Keratinocyte (primary cell): ENCODE measurements around the gene KRT34. TPM values are rescaled to one million over a fixed set of nuclear protein-coding genes. Genes with fewer than 3 reads are reported as not detected.

Experiments
- DNase-seq: peaks from one replicate; pipeline ENCODE4 v3.0.0-alpha.2; 2011; ENCODE audit warnings: low read depth, missing footprints, low spot score
- FAIRE-seq: peaks from 2 replicates; lab custom pipeline; 2011; peaks lifted over from hg19 to GRCh38; lab: Jason Lieb, UNC
- H2AFZ ChIP-seq: 2 replicates; pipeline ENCODE4 v1.6.0; 2012; ENCODE audit warnings: low read length, control low read depth, inconsistent platforms; ENCODE audit not compliant: control insufficient read depth
- H3K27ac ChIP-seq: 2 replicates; pipeline ENCODE4 v1.5.1; 2011; ENCODE audit warnings: low read length; ENCODE audit not compliant: control insufficient read depth, insufficient read depth
- H3K27me3 ChIP-seq: 3 replicates; pipeline ENCODE4 v1.6.0; 2011; ENCODE audit warnings: low read length; ENCODE audit not compliant: control insufficient read depth, insufficient read depth; ENCODE audit errors: extremely low read depth
- H3K36me3 ChIP-seq, 2 experiments: 2 replicates in 1 of 2; 3 replicates in 1 of 2; pipeline ENCODE4 v1.5.1; 2011; ENCODE audit warnings: low read length in 2 of 2, mild to moderate bottlenecking in 1 of 2; ENCODE audit not compliant: control insufficient read depth in 2 of 2, insufficient read depth in 2 of 2; ENCODE audit errors: extremely low read depth in 1 of 2
- H3K4me1 ChIP-seq: 3 replicates; pipeline ENCODE4 v1.5.1; 2011; ENCODE audit warnings: low read length; ENCODE audit not compliant: control insufficient read depth, insufficient read depth; ENCODE audit errors: extremely low read depth
- H3K4me2 ChIP-seq: 3 replicates; pipeline ENCODE4 v1.6.0; 2011; ENCODE audit warnings: low read depth, low read length; ENCODE audit not compliant: control insufficient read depth, insufficient read depth; ENCODE audit errors: extremely low read depth
- H3K4me3 ChIP-seq, 3 experiments: fragments of 200-600 bp in 1 of 3; sonication (generic) in 1 of 3; 2 replicates in 2 of 3; 3 replicates in 1 of 3; pipeline ENCODE4 v1.5.1; 2011 to 2016; ENCODE audit warnings: low read length in 3 of 3, mild to moderate bottlenecking in 3 of 3, control low read depth in 2 of 3, inconsistent platforms in 1 of 3, low read depth in 1 of 3, mixed read lengths in 1 of 3, mixed run types in 1 of 3, moderate library complexity in 1 of 3; ENCODE audit not compliant: control insufficient read depth in 2 of 3, insufficient read depth in 2 of 3; ENCODE audit errors: extremely low read depth in 1 of 3
- H3K79me2 ChIP-seq: 2 replicates; pipeline ENCODE4 v1.6.0; 2012; ENCODE audit warnings: low read length; ENCODE audit not compliant: control insufficient read depth, insufficient read depth
- H3K9ac ChIP-seq: 3 replicates; pipeline ENCODE4 v1.6.0; 2011; ENCODE audit warnings: low read length; ENCODE audit not compliant: control insufficient read depth, insufficient read depth; ENCODE audit errors: extremely low read depth
- H3K9me1 ChIP-seq: 3 replicates; pipeline ENCODE4 v1.6.0; 2011; ENCODE audit warnings: low read length; ENCODE audit not compliant: control insufficient read depth, insufficient read depth; ENCODE audit errors: extremely low read depth
- H3K9me3 ChIP-seq: 2 replicates; pipeline ENCODE4 v1.5.1; 2012; ENCODE audit warnings: low read depth, low read length; ENCODE audit not compliant: control insufficient read depth
- H4K20me1 ChIP-seq: 3 replicates; pipeline ENCODE4 v1.6.0; 2011; ENCODE audit warnings: low read length; ENCODE audit not compliant: control insufficient read depth, insufficient read depth; ENCODE audit errors: extremely low read depth
- EZH2 ChIP-seq: IDR thresholded peaks from one replicate; pipeline ENCODE4 v1.6.1; 2012; ENCODE audit warnings: inconsistent platforms, mild to moderate bottlenecking, low read length, moderate library complexity
- dilution Hi-C: fragments of 300-500 bp; cut with MboI; formaldehyde crosslinking; loops from one replicate; pipeline ENCODE4 v1.7.0; 2020; ENCODE audit warnings: low sequenced_read_pairs; ENCODE audit not compliant: extremely low pct_ligation_motif_present
- polyA plus RNA-seq, 5 experiments: library from polyadenylated mRNA; depleted of rRNA in 3 of 5; stranded (reverse) in 3 of 5; stranded (forward) in 1 of 5; unstranded in 1 of 5; fragments of >200 nt; gene quantifications; 1 replicate in 1 of 5; 2 replicates in 3 of 5; 3 replicates in 1 of 5; pipeline versions ENCODE4 v1.2.1 to v1.2.3, GENCODE V29; 2011 to 2012; ENCODE audit warnings: missing spikeins in 2 of 5, low read depth in 1 of 5, low replicate concordance in 1 of 5
- TF ChIP-seq, protein P1 (sequence below), 3 experiments: IDR thresholded peaks in 1 of 3; conservative IDR thresholded peaks in 1 of 3; optimal IDR thresholded peaks in 1 of 3; 2 replicates in 2 of 3; 3 replicates in 1 of 3; pipeline versions ENCODE3 to v1.5.1; 2011; ENCODE audit warnings: low read length in 3 of 3, mild to moderate bottlenecking in 3 of 3, moderate library complexity in 2 of 3, control low read depth in 1 of 3, inconsistent platforms in 1 of 3; ENCODE audit not compliant: insufficient read depth in 2 of 3; ENCODE audit errors: extremely low read depth in 1 of 3

KRT34 gene
- polyA plus RNA-seq, 1 donor (not counting 4 experiments of a cell fraction or from before 2014, with no cell fraction given) = 4.8 TPM

DNA sequence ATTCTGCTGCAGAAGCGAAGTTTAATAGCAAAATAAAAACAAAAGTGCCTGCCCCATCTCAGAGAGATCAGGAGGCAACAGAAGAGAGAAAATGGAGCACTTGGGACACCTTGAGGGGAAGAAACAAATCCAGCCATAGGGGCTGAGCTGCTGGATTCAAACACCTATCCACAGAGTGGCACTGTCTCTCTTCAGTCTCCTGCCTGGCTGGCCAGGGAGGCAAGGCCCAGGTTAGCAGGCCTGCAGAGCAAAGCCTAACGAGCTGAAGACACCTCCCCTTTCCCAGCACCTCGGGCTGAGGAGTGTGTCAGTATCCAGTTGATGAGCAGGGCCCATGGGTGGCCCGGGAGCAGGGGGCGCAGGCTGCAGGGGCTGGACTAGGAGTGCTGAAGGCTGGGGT, 24.1 kb upstream of the KRT34 start:
- Histone ChIP-seq H3K79me2 (no peaks in the 10 kb centered on the region), H3K27ac (no peak overlapping the region), H4K20me1 (no peaks in the 10 kb centered on the region), H3K4me3 (no peak overlapping the region), H3K4me1 (peaks cover 29% of the 10 kb centered on the region), H3K9me3 (no peaks in the 10 kb centered on the region), H3K4me2 (no peak overlapping the region), H3K36me3 (no peaks in the 10 kb centered on the region), H2AFZ (no peak overlapping the region), H3K9ac (no peak overlapping the region), H3K9me1 (no peaks in the 10 kb centered on the region), H3K27me3 (no peaks in the 10 kb centered on the region)
- TF ChIP-seq, protein P1, sequence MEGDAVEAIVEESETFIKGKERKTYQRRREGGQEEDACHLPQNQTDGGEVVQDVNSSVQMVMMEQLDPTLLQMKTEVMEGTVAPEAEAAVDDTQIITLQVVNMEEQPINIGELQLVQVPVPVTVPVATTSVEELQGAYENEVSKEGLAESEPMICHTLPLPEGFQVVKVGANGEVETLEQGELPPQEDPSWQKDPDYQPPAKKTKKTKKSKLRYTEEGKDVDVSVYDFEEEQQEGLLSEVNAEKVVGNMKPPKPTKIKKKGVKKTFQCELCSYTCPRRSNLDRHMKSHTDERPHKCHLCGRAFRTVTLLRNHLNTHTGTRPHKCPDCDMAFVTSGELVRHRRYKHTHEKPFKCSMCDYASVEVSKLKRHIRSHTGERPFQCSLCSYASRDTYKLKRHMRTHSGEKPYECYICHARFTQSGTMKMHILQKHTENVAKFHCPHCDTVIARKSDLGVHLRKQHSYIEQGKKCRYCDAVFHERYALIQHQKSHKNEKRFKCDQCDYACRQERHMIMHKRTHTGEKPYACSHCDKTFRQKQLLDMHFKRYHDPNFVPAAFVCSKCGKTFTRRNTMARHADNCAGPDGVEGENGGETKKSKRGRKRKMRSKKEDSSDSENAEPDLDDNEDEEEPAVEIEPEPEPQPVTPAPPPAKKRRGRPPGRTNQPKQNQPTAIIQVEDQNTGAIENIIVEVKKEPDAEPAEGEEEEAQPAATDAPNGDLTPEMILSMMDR (optimal IDR thresholded peaks at IDR 0.05 in 1 of 3, IDR thresholded peaks at IDR 0.05 in 1 of 3, conservative IDR thresholded peaks at IDR 0.05 in 1 of 3; ENCODE audit: extremely low read depth in 1 of 3, insufficient read depth in 2 of 3, low read length in 3 of 3) = peak; percentile 28 to 78 (median 61)
- no peak for TF ChIP-seq EZH2
- dilution Hi-C loops = no loop called here
- FAIRE-seq (peak; percentile 53), DNase-seq (no peak)

DNA sequence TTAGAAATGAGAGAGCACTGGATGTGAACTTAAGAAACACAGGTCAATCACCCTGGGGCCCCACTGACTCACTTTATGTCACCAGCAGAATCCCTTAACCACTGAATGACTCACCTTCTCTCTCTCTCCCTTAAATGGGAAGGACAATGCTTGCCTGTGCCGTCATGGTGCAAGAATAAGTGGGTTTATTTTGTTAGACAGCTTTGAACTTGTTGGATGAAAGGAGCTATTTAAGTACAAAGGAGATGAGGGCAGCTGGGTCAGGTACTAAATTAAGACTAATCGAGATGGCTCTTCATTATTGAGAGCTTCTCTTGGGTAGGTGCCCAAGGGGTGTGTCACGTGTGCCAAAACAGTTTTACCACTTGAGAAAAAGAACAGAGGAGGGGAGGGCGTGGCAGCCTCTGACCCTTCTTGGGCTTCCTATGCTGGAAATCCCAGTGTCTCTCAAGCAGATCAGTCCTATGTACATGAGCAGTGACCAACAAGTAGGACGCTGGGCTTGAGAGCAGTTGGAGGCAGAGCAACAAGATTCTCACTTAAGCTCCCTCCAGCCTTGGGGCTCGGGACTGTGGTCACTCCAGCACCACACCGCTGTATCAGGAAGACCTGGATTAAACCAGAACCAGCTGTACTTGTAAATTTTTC, 22.0 kb upstream of the KRT34 start:
- Histone ChIP-seq H3K9me3 (no peaks in the 10 kb centered on the region), H3K9ac (peak overlapping the region; percentile 57), H4K20me1 (no peaks in the 10 kb centered on the region), H3K79me2 (no peaks in the 10 kb centered on the region), H3K4me1 (peaks cover 29% of the 10 kb centered on the region), H3K9me1 (no peaks in the 10 kb centered on the region), H2AFZ (no peak overlapping the region), H3K27ac (peak overlapping the region; percentile 76), H3K4me2 (peak overlapping the region; percentile 58), H3K4me3 (peak overlapping the region in 1 of 3 experiments; percentile 8), H3K27me3 (no peaks in the 10 kb centered on the region), H3K36me3 (no peaks in the 10 kb centered on the region)
- peak; percentile 99 for FAIRE-seq
- TF ChIP-seq EZH2 = no peak
- TF ChIP-seq, protein P1 (optimal IDR thresholded peaks at IDR 0.05 in 1 of 3, IDR thresholded peaks at IDR 0.05 in 1 of 3, conservative IDR thresholded peaks at IDR 0.05 in 1 of 3; ENCODE audit: extremely low read depth in 1 of 3, insufficient read depth in 2 of 3, low read length in 3 of 3) = no peak
- dilution Hi-C loops = no loop called here
- peak; percentile 98 for DNase-seq
